ENCODE measurements around the gene PPP1R14D. TPM values are rescaled to one million over a fixed set of nuclear protein-coding genes. Genes with fewer than 3 reads are reported as not detected.
"Not testable (repeated sequence)": the region's sequence is repeated elsewhere in the genome, so short reads cannot be mapped to it uniquely, and the experiment has no call there.

The PPP1R14D gene
- total RNA-seq, 3 donors from 2014 or later, result 1.3 to 4.9 TPM; not detected in 1

- H3K27ac ChIP-seq, result no peak overlapping the region
- no peaks in the 10 kb centered on the region for H3K9me3 ChIP-seq
- H3K4me1 ChIP-seq, result no peaks in the 10 kb centered on the region
- H3K27me3 ChIP-seq, result no peaks in the 10 kb centered on the region
- no peaks in the 10 kb centered on the region for H3K36me3 ChIP-seq
- no peak for DNase-seq (ENCODE audit: low spot score in 2 of 2)
- no peak overlapping the region for H3K4me3 ChIP-seq
- intact Hi-C loops (cut with DNase I; ENCODE audit: low total_unique reads), result no loop called here
- TF ChIP-seq POLR2AphosphoS5 (IDR thresholded peaks at IDR 0.05) (no peak), POLR2A (IDR thresholded peaks at IDR 0.05) (no peak), CTCF (IDR thresholded peaks at IDR 0.05) (no peak)
Measured at GRCh38 chr15:40867199-40867598, 38.7 kb upstream of the PPP1R14D start.

- Histone ChIP-seq H3K27ac (peak overlapping the region in 1 of 2 donors; percentile 70), H3K36me3 (no peaks in the 10 kb centered on the region), H3K27me3 (no peaks in the 10 kb centered on the region), H3K4me3 (no peak overlapping the region), H3K4me1 (no peaks in the 10 kb centered on the region), H3K9me3 (no peaks in the 10 kb centered on the region)
- no peak for DNase-seq (ENCODE audit: low spot score in 2 of 2)
- TF ChIP-seq POLR2AphosphoS5 (IDR thresholded peaks at IDR 0.05) (no peak), CTCF (IDR thresholded peaks at IDR 0.05) (no peak), POLR2A (IDR thresholded peaks at IDR 0.05) (no peak)
- intact Hi-C loops (cut with DNase I; ENCODE audit: low total_unique reads), result no loop called here
Measured at GRCh38 chr15:40863660-40864270, 35.3 kb upstream of the PPP1R14D start.

GRCh38 chr15:40861147-40861546, 32.6 kb upstream of the PPP1R14D start:
- H3K4me3 ChIP-seq; DNase-seq (ENCODE audit: low spot score in 2 of 2); H3K9me3 ChIP-seq; H3K27ac ChIP-seq; H3K36me3 ChIP-seq; H3K27me3 ChIP-seq; H3K4me1 ChIP-seq; intact Hi-C loops (cut with DNase I; ENCODE audit: low total_unique reads): not testable (repeated sequence)

- peak overlapping the region in 1 of 2 donors; percentile 48 for H3K27ac ChIP-seq
Measured at GRCh38 chr15:40859206-40859851, 30.8 kb upstream of the PPP1R14D start.

GRCh38 chr15:40858706-40859105, 30.2 kb upstream of the PPP1R14D start:
- intact Hi-C loops (cut with DNase I; ENCODE audit: low total_unique reads), result no loop called here
- peaks cover 0 to 5% of the 10 kb centered on the region in 2 donors for H3K4me1 ChIP-seq
- no peak for TF ChIP-seq CTCF (IDR thresholded peaks at IDR 0.05)
- no peak for TF ChIP-seq POLR2A (IDR thresholded peaks at IDR 0.05)
- no peak for TF ChIP-seq POLR2AphosphoS5 (IDR thresholded peaks at IDR 0.05)
- no peaks in the 10 kb centered on the region for H3K9me3 ChIP-seq
- no peaks in the 10 kb centered on the region for H3K27me3 ChIP-seq
- no peaks in the 10 kb centered on the region for H3K36me3 ChIP-seq
- H3K4me3 ChIP-seq, result no peak overlapping the region
- DNase-seq (ENCODE audit: low spot score in 2 of 2), result no peak
- peak overlapping the region in 1 of 2 donors; percentile 88 for H3K27ac ChIP-seq

More at GRCh38 chr15:40859206-40859851, 30.8 kb upstream of the PPP1R14D start:
- H3K4me1 ChIP-seq, result peaks cover 0 to 5% of the 10 kb centered on the region in 2 donors
- H3K36me3 ChIP-seq, result no peaks in the 10 kb centered on the region
- H3K27me3 ChIP-seq, result no peaks in the 10 kb centered on the region
- no peak overlapping the region for H3K4me3 ChIP-seq
- DNase-seq (ENCODE audit: low spot score in 2 of 2), result peak; percentile 79 to 88
- no peaks in the 10 kb centered on the region for H3K9me3 ChIP-seq
- intact Hi-C loops (cut with DNase I; ENCODE audit: low total_unique reads), result no loop called here
- TF ChIP-seq POLR2AphosphoS5 (IDR thresholded peaks at IDR 0.05), result no peak
- TF ChIP-seq CTCF (IDR thresholded peaks at IDR 0.05), result peak; percentile 48 to 82 (median 71)
- no peak for TF ChIP-seq POLR2A (IDR thresholded peaks at IDR 0.05)
